Erythroblast (primary cell): ENCODE data around the gene UBE2D2.

Source experiments
- GATA1 ChIP-seq: IDR thresholded peaks from 2 replicates; pipeline ENCODE4 v1.6.1; 2011; ENCODE audit warnings: low read depth, mild to moderate bottlenecking, control low read depth, low read length, moderate library complexity
- POLR2A ChIP-seq: IDR thresholded peaks from 2 replicates; pipeline ENCODE4 v1.6.1; 2011; ENCODE audit warnings: mild to moderate bottlenecking, low read length

DNA sequence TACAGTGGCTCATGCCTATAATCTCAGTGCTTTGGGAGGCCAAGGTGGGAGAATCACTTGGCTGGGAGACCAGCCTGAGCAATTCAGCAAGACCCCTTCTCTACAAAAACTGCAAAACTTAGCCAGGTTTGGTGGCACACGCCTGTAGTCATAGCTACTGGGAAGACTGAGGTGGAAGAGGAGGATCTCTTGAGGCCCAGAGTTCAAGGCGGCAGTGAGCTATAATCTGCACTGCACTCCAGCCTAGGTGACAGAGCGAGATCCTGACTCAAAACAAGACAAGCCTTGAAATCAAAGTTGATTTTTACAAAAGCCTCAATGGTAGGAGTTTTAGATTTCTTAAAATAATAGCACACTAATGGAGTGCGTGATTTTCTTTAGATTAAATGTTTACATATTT lies 14.6 kb downstream of the UBE2D2 start:
- TF ChIP-seq POLR2A (no peak), GATA1 (no peak)
